Measurements from ENCODE around the gene CGB1. TPM values are rescaled to one million over a fixed set of nuclear protein-coding genes. Genes with fewer than 3 reads are reported as not detected.

Gene CGB1
- total RNA-seq, 1 experiment from 2014 or later: not detected

DNA sequence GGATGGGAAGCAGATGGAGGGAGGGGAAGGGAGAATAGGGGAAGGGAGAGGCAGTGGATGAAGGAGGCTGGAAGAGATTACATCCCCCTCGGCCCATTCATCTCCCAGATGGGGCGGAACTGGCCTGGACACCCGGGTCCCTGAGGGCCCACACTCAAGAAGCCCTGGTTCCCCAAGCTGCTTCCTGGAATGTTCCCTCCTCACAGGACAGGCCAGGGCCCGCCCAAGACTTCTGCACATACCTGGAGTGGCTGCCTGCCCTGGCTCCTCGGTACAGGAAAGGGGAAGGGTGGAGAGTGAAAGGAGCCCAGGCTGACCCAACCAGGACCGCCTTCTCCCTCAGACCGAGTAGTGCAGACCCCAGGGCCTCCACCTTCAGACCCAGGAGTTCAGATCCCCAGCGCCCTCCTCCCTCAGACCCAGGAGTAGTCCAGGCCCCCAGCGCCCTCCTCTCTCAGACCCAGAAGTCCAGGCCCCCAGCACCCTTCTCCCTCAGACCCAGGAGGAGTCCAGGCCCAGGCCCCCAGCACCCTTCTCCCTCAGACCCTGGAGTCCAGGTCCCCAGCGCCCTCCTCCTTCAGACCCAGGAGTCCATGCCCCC lies 27.4 kb upstream of the CGB1 start:
- Histone ChIP-seq H2BK120ac (ENCODE audit: low read depth, low read length, poor library complexity, severe bottlenecking) (no peak overlapping the region), H4K8ac (replicated peaks; ENCODE audit: insufficient read length, low read depth, low read length) (no peak overlapping the region)
- H3K4me1 Mint-ChIP-seq: peaks cover 29 to 44% of the 10 kb centered on the region in 2 experiments

More for the DNA sequence above, 27.4 kb upstream of the CGB1 start:
- no peaks in the 10 kb centered on the region for H3K79me2 ChIP-seq (ENCODE audit: insufficient read depth, low read length)
- no peak overlapping the region for H3K56ac ChIP-seq (ENCODE audit: insufficient read length, low read depth, low read length)
- peaks cover 2% of the 10 kb centered on the region; the same call in 1 of the 2 replicates for H3K4me1 ChIP-seq (ENCODE audit: insufficient read depth, low read length)
- H3K27me3 ChIP-seq (ENCODE audit: insufficient read depth, low read length): peaks cover 17% of the 10 kb centered on the region; the same call in 1 of the 2 replicates
- H2BK12ac ChIP-seq (ENCODE audit: insufficient read length, low read depth, low read length): no peak overlapping the region
- no peak overlapping the region for H3K18ac ChIP-seq (ENCODE audit: insufficient read length, low read depth, low read length)
- H4K5ac ChIP-seq (ENCODE audit: insufficient read length, low read depth, low read length): no peak overlapping the region
- no peaks in the 10 kb centered on the region for H3K9me3 ChIP-seq (ENCODE audit: control insufficient read depth, low read depth, low read length)
- peak; percentile 68 for DNase-seq
- no peak overlapping the region for H2BK15ac ChIP-seq (ENCODE audit: low read depth, low read length)
- no peak overlapping the region for H4K91ac ChIP-seq (ENCODE audit: insufficient read length, low read depth, low read length)
- Mint-ChIP-seq H3K9me3 (peaks cover 2 to 9% of the 10 kb centered on the region in 2 experiments; a peak in 3 of 5 replicates), H3K4me3 (peak overlapping the region; percentile 50 to 75), H3K27me3 (ENCODE audit: low read depth) (peaks cover 76% of the 10 kb centered on the region), H3K36me3 (ENCODE audit: insufficient read depth in 1 of 3, low read depth in 3 of 3) (peaks cover 0 to 3% (median 2%) of the 10 kb centered on the region in 3 experiments; a peak in 3 of 7 replicates), H3K27ac (no peak overlapping the region)
- H3T11ph ChIP-seq (ENCODE audit: low read length): no peak overlapping the region
- H3K79me1 ChIP-seq (ENCODE audit: insufficient read depth, low read depth, low read length, poor library complexity, severe bottlenecking): no peaks in the 10 kb centered on the region
- H4K20me1 ChIP-seq (ENCODE audit: control insufficient read depth, insufficient read depth, insufficient read length): no peaks in the 10 kb centered on the region
- H3K9ac ChIP-seq (ENCODE audit: extremely low read depth, insufficient read length, low read length): no peak overlapping the region
- TF ChIP-seq CTCF (conservative IDR thresholded peaks at IDR 0.05): no peak
- peak overlapping the region; percentile 62 for H3K4me2 ChIP-seq (ENCODE audit: insufficient read depth, insufficient read length, low read length)
- no peak overlapping the region for H3K23ac ChIP-seq (ENCODE audit: insufficient read length, low read depth, low read length)
- H3K14ac ChIP-seq (ENCODE audit: insufficient read depth, low read length): no peak overlapping the region
- no peak overlapping the region for H2BK5ac ChIP-seq (ENCODE audit: insufficient read length, low read length)
- peaks cover 3% of the 10 kb centered on the region for H3K23me2 ChIP-seq (ENCODE audit: insufficient read length, low read depth, low read length, poor library complexity, severe bottlenecking)
- no peak overlapping the region for H3K27ac ChIP-seq (ENCODE audit: insufficient read length, low read depth, low read length)
- H3K4ac ChIP-seq (ENCODE audit: low read depth, low read length): no peak overlapping the region
- WGBS (ENCODE audit: extremely low coverage, insufficient read length, low lambda C conversion rate): no CpG with 5 or more reads among the region's 10 CpGs
- H2BK20ac ChIP-seq (ENCODE audit: low read depth, low read length, poor library complexity, severe bottlenecking): no peak overlapping the region
- H2AFZ ChIP-seq (ENCODE audit: low read length): no peak overlapping the region
- H2AK5ac ChIP-seq (ENCODE audit: insufficient read length, low read length): no peak overlapping the region

Measured in H9 (cell line).